H9 (cell line): ENCODE data around the gene L3MBTL1. TPM values are rescaled to one million over a fixed set of nuclear protein-coding genes. Genes with fewer than 3 reads are reported as not detected.

Source experiments
- DNase-seq: peaks from one replicate; pipeline ENCODE4 v3.0.0-alpha.2; 2017
- H2AFZ ChIP-seq: one replicate; pipeline ENCODE4 v1.6.1; 2013; ENCODE audit warnings: mild to moderate bottlenecking, low read length, control low read depth, moderate library complexity
- H2AK5ac ChIP-seq: 2 replicates; pipeline ENCODE4 v1.6.1; 2013; ENCODE audit warnings: low read length, control low read depth, mixed read lengths; ENCODE audit not compliant: insufficient read length
- H2BK120ac ChIP-seq: one replicate; pipeline ENCODE4 v1.6.1; 2013; ENCODE audit warnings: low read depth, mild to moderate bottlenecking, low read length, control low read depth, inconsistent platforms; ENCODE audit not compliant: poor library complexity, severe bottlenecking
- H2BK12ac ChIP-seq: 2 replicates; pipeline ENCODE4 v1.6.1; 2013; ENCODE audit warnings: low read length, control low read depth, mixed read lengths, low read depth; ENCODE audit not compliant: insufficient read length
- H2BK15ac ChIP-seq: 2 replicates; pipeline ENCODE4 v1.6.1; 2013; ENCODE audit warnings: low read depth, low read length, control low read depth
- H2BK20ac ChIP-seq: one replicate; pipeline ENCODE4 v1.6.1; 2013; ENCODE audit warnings: low read depth, mild to moderate bottlenecking, low read length, control low read depth, inconsistent platforms; ENCODE audit not compliant: poor library complexity, severe bottlenecking
- H2BK5ac ChIP-seq: 2 replicates; pipeline ENCODE4 v1.6.1; 2013; ENCODE audit warnings: low read length, control low read depth, mixed read lengths; ENCODE audit not compliant: insufficient read length
- H3K14ac ChIP-seq: 2 replicates; pipeline ENCODE4 v1.6.1; 2013; ENCODE audit warnings: low read length, control low read depth; ENCODE audit not compliant: insufficient read depth
- H3K18ac ChIP-seq: 2 replicates; pipeline ENCODE4 v1.6.1; 2013; ENCODE audit warnings: low read depth, mild to moderate bottlenecking, mixed read lengths, low read length, control low read depth; ENCODE audit not compliant: insufficient read length
- H3K23ac ChIP-seq: 2 replicates; pipeline ENCODE4 v1.6.1; 2013; ENCODE audit warnings: low read length, control low read depth, mixed read lengths, low read depth; ENCODE audit not compliant: insufficient read length
- H3K23me2 ChIP-seq: 2 replicates; pipeline ENCODE4 v1.6.1; 2013; ENCODE audit warnings: low read depth, mild to moderate bottlenecking, mixed read lengths, low read length, control low read depth; ENCODE audit not compliant: insufficient read length, poor library complexity, severe bottlenecking
- H3K27ac ChIP-seq: 2 replicates; pipeline ENCODE4 v1.5.1; 2013; ENCODE audit warnings: low read length, control low read depth, mixed read lengths, low read depth; ENCODE audit not compliant: insufficient read length
- H3K27me3 ChIP-seq: 2 replicates; pipeline ENCODE4 v1.6.1; 2013; ENCODE audit warnings: low read length, control low read depth, inconsistent platforms; ENCODE audit not compliant: insufficient read depth
- H3K4ac ChIP-seq: 2 replicates; pipeline ENCODE4 v1.6.1; 2013; ENCODE audit warnings: low read depth, mild to moderate bottlenecking, control low read depth, inconsistent platforms, low read length, moderate library complexity
- H3K4me1 ChIP-seq: 2 replicates; pipeline ENCODE4 v1.6.1; 2013; ENCODE audit warnings: low read length, control low read depth, inconsistent platforms; ENCODE audit not compliant: insufficient read depth
- H3K4me2 ChIP-seq: 2 replicates; pipeline ENCODE4 v1.6.1; 2013; ENCODE audit warnings: low read length, control low read depth, mixed read lengths; ENCODE audit not compliant: insufficient read length, insufficient read depth
- H3K56ac ChIP-seq: 2 replicates; pipeline ENCODE4 v1.6.1; 2013; ENCODE audit warnings: low read depth, mild to moderate bottlenecking, mixed read lengths, low read length, control low read depth; ENCODE audit not compliant: insufficient read length
- H3K79me1 ChIP-seq: 2 replicates; pipeline ENCODE4 v1.6.1; 2013; ENCODE audit warnings: low read depth, mild to moderate bottlenecking, moderate library complexity, low read length, control low read depth, inconsistent platforms; ENCODE audit not compliant: insufficient read depth, poor library complexity, severe bottlenecking
- H3K79me2 ChIP-seq: 2 replicates; pipeline ENCODE4 v1.6.1; 2013; ENCODE audit warnings: low read length, control low read depth, inconsistent platforms; ENCODE audit not compliant: insufficient read depth
- H3K9ac ChIP-seq: 2 replicates; pipeline ENCODE4 v1.6.1; 2013; ENCODE audit warnings: low read length, control low read depth, mixed read lengths; ENCODE audit not compliant: insufficient read length; ENCODE audit errors: extremely low read depth
- H3K9me3 ChIP-seq: one replicate; pipeline ENCODE4 v1.6.1; 2013; ENCODE audit warnings: low read depth, low read length, inconsistent platforms; ENCODE audit not compliant: control insufficient read depth
- H3T11ph ChIP-seq: one replicate; pipeline ENCODE4 v1.6.1; 2013; ENCODE audit warnings: mild to moderate bottlenecking, low read length, control low read depth, inconsistent platforms
- H4K20me1 ChIP-seq: one replicate; pipeline ENCODE4 v1.6.1; 2013; ENCODE audit not compliant: control insufficient read depth, insufficient read length, insufficient read depth
- H4K5ac ChIP-seq: 2 replicates; pipeline ENCODE4 v1.6.1; 2013; ENCODE audit warnings: low read depth, mild to moderate bottlenecking, mixed read lengths, low read length, control low read depth; ENCODE audit not compliant: insufficient read length
- H4K8ac ChIP-seq: replicated peaks from 2 replicates; pipeline ENCODE4 v1.6.1; 2013; ENCODE audit warnings: low read length, control low read depth, mixed read lengths, low read depth; ENCODE audit not compliant: insufficient read length
- H4K91ac ChIP-seq: 2 replicates; pipeline ENCODE4 v1.6.1; 2013; ENCODE audit warnings: low read depth, mild to moderate bottlenecking, moderate library complexity, mixed read lengths, low read length, control low read depth; ENCODE audit not compliant: insufficient read length
- H3K27ac Mint-ChIP-seq, 3 experiments: 2 replicates in 2 of 3; 3 replicates in 1 of 3; pipeline ENCODE4 v1.8.0; 2020 to 2021; ENCODE audit warnings: mixed read lengths in 3 of 3, mild to moderate bottlenecking in 1 of 3, moderate library complexity in 1 of 3
- H3K27me3 Mint-ChIP-seq: 2 replicates; pipeline ENCODE4 v1.8.0; 2021; ENCODE audit warnings: low read depth, mild to moderate bottlenecking, moderate library complexity, mixed read lengths
- H3K36me3 Mint-ChIP-seq, 3 experiments: 2 replicates in 2 of 3; 3 replicates in 1 of 3; pipeline ENCODE4 v1.8.0; 2020 to 2021; ENCODE audit warnings: low read depth in 3 of 3, mixed read lengths in 3 of 3; ENCODE audit not compliant: insufficient read depth in 1 of 3
- H3K4me1 Mint-ChIP-seq, 2 experiments: 2 replicates each; pipeline ENCODE4 v1.8.0; 2020; ENCODE audit warnings: mixed read lengths in 2 of 2
- H3K4me3 Mint-ChIP-seq, 2 experiments: 2 replicates in 1 of 2; 3 replicates in 1 of 2; pipeline ENCODE4 v1.8.0; 2020 to 2021; ENCODE audit warnings: mild to moderate bottlenecking in 2 of 2, mixed read lengths in 2 of 2, moderate library complexity in 1 of 2
- H3K9me3 Mint-ChIP-seq, 2 experiments: 2 replicates in 1 of 2; 3 replicates in 1 of 2; pipeline ENCODE4 v1.8.0; 2020; ENCODE audit warnings: mild to moderate bottlenecking in 2 of 2, mixed read lengths in 2 of 2, moderate library complexity in 1 of 2
- WGBS: extraction: QIAGEN DNeasy Blood & Tissue Kit; methylation state at CpG from one replicate; pipeline ENCODE4 v1.1.7; 2013; ENCODE audit warnings: missing lambda C conversion rate, low lambda C conversion rate, mixed read lengths; ENCODE audit not compliant: insufficient read length; ENCODE audit errors: extremely low coverage; 5-methylcytosine and 5-hydroxymethylcytosine counted together
- total RNA-seq: library from RNA; stranded (reverse); gene quantifications from 2 replicates; pipeline ENCODE4 v1.2.1, GENCODE V29; 2021
- TF ChIP-seq, protein P1 (sequence below): fragments of 200-600 bp; sonication (generic); conservative IDR thresholded peaks from 3 replicates; pipeline ENCODE4 v1.8.0; 2021; ENCODE audit warnings: antibody characterized with exemption, mild to moderate bottlenecking

L3MBTL1 gene
- total RNA-seq, 1 experiment from 2014 or later, result 19.9 TPM

DNA sequence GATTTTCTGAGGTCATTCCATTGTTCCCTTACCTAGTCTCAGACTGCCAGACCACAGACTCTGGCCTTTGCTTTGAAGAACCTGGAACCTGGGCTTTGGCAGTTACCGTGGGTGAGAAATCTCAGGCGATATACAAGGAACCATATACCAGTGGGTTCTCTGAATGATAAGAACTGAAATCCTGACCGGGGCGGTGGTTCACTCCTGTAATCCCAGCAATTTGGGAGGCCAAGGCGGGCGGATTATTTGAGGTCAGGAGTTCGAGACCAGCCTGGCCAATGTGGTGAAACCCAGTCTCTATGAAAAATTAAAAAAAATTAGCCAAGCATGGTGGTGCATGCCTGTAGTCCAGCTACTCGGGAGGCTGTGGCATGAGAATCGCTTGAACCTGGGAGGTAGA is 37.0 kb downstream of the L3MBTL1 start:
- no peak for DNase-seq
- Histone ChIP-seq H3K14ac (no peak overlapping the region), H3K79me1 (no peaks in the 10 kb centered on the region), H4K5ac (no peak overlapping the region), H3K9ac (no peak overlapping the region), H2AFZ (no peak overlapping the region), H3K18ac (no peak overlapping the region), H4K91ac (no peak overlapping the region), H3K9me3 (no peaks in the 10 kb centered on the region), H2BK12ac (no peak overlapping the region), H2AK5ac (no peak overlapping the region), H3K4me2 (no peak overlapping the region), H4K8ac (no peak overlapping the region), H2BK5ac (no peak overlapping the region), H3K23ac (no peak overlapping the region), H3K4me1 (no peaks in the 10 kb centered on the region), H2BK15ac (no peak overlapping the region), H3T11ph (no peak overlapping the region), H3K27me3 (no peaks in the 10 kb centered on the region), H3K4ac (no peak overlapping the region), H2BK120ac (no peak overlapping the region), H2BK20ac (no peak overlapping the region), H3K23me2 (no peaks in the 10 kb centered on the region), H3K79me2 (no peaks in the 10 kb centered on the region), H4K20me1 (no peaks in the 10 kb centered on the region), H3K27ac (no peak overlapping the region), H3K56ac (no peak overlapping the region)
- TF ChIP-seq, protein P1, sequence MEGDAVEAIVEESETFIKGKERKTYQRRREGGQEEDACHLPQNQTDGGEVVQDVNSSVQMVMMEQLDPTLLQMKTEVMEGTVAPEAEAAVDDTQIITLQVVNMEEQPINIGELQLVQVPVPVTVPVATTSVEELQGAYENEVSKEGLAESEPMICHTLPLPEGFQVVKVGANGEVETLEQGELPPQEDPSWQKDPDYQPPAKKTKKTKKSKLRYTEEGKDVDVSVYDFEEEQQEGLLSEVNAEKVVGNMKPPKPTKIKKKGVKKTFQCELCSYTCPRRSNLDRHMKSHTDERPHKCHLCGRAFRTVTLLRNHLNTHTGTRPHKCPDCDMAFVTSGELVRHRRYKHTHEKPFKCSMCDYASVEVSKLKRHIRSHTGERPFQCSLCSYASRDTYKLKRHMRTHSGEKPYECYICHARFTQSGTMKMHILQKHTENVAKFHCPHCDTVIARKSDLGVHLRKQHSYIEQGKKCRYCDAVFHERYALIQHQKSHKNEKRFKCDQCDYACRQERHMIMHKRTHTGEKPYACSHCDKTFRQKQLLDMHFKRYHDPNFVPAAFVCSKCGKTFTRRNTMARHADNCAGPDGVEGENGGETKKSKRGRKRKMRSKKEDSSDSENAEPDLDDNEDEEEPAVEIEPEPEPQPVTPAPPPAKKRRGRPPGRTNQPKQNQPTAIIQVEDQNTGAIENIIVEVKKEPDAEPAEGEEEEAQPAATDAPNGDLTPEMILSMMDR, result no peak
- Mint-ChIP-seq H3K27ac (no peak overlapping the region; a peak in 1 of 7 replicates), H3K9me3 (peaks cover 10 to 14% of the 10 kb centered on the region in 2 experiments), H3K4me1 (no peaks in the 10 kb centered on the region; a peak in 1 of 4 replicates), H3K4me3 (no peak overlapping the region), H3K36me3 (peaks cover 26 to 46% (median 43%) of the 10 kb centered on the region in 3 experiments), H3K27me3 (no peaks in the 10 kb centered on the region)
- no CpG with 5 or more reads among the region's 9 CpGs for WGBS
